Tibial artery (tissue), 4 donors: ENCODE results near the gene SUSD3.
A peak's percentile ranks its signal among the peaks of the same experiment; 100 is the strongest.

ENCODE experiments used
- DNase-seq, 2 donors: peaks; one replicate each; pipeline ENCODE4 v3.0.0-alpha.2; 2019
- H3K27ac ChIP-seq, 2 donors: fragments of 200-600 bp; sonication (generic) in 1 of 2; 1 replicate in 1 of 2; 2 replicates in 1 of 2; pipeline ENCODE4 v1.5.1; 2018 to 2019; ENCODE audit warnings: mild to moderate bottlenecking in 1 of 2
- H3K27me3 ChIP-seq, 2 donors: fragments of 200-600 bp; sonication (generic) in 1 of 2; one replicate each; pipeline versions ENCODE4 v1.5.1 to v1.6.0; 2016 to 2019
- H3K36me3 ChIP-seq, 3 donors: fragments of 200-600 bp; sonication (generic) in 2 of 3; one replicate each; pipeline ENCODE4 v1.5.1; 2016 to 2019; ENCODE audit warnings: mild to moderate bottlenecking in 2 of 3
- H3K4me1 ChIP-seq, 4 donors: fragments of 200-600 bp; sonication (generic) in 2 of 4; 1 replicate in 3 of 4; 2 replicates in 1 of 4; pipeline ENCODE4 v1.5.1; 2016 to 2019
- H3K4me3 ChIP-seq, 2 donors: fragments of 200-600 bp; sonication (generic) in 1 of 2; 1 replicate in 1 of 2; 2 replicates in 1 of 2; pipeline ENCODE4 v1.5.1; 2018 to 2019; ENCODE audit warnings: mild to moderate bottlenecking in 2 of 2
- H3K9me3 ChIP-seq, 3 donors: fragments of 200-600 bp; sonication (generic) in 1 of 3; one replicate each; pipeline ENCODE4 v1.5.1; 2016 to 2019
- intact Hi-C: fragments of 100-400 bp; cut with DNase I; formaldehyde crosslinking; loops from one replicate; pipeline ENCODE4 v1.15.0; 2023; ENCODE audit warnings: low total_unique reads
- TF ChIP-seq, protein P1 (sequence below), 2 experiments: fragments of 200-600 bp in 1 of 2; fragments of 450-650 bp in 1 of 2; IDR thresholded peaks; one replicate each; pipeline ENCODE4 v1.5.1; 2017 to 2019; ENCODE audit warnings: antibody characterized with exemption in 2 of 2, mild to moderate bottlenecking in 1 of 2, moderate library complexity in 1 of 2

SUSD3 gene

DNA sequence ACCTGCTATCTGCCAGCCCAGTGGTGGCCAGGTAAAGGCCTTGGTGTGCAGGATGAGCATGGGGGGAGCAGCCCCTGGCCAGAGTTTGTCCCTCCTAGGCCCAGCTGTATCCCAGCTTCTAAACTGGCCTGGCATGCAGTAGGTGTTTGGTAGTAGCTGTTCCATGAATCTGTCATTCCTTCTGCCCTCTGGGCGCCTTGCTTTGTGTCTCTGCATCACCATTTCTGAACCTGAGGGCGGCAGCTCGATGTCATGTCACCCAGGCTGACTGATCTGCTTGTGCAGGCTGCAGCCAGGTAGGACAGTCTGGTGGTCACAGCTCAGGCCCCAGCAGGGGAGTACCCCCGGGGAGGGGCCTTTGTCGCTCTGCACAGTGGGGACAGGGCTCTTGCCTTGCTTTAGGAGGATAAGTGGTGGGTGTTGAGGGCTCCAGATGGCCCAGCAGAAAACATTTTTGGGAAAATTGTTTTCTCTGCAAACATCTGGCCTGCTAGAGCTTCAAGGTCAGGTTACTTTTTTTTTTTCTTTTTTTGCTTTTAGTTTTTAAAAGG lies 4.6 kb upstream of the SUSD3 start:
- no peaks in the 10 kb centered on the region for H3K36me3 ChIP-seq
- TF ChIP-seq, protein P1, sequence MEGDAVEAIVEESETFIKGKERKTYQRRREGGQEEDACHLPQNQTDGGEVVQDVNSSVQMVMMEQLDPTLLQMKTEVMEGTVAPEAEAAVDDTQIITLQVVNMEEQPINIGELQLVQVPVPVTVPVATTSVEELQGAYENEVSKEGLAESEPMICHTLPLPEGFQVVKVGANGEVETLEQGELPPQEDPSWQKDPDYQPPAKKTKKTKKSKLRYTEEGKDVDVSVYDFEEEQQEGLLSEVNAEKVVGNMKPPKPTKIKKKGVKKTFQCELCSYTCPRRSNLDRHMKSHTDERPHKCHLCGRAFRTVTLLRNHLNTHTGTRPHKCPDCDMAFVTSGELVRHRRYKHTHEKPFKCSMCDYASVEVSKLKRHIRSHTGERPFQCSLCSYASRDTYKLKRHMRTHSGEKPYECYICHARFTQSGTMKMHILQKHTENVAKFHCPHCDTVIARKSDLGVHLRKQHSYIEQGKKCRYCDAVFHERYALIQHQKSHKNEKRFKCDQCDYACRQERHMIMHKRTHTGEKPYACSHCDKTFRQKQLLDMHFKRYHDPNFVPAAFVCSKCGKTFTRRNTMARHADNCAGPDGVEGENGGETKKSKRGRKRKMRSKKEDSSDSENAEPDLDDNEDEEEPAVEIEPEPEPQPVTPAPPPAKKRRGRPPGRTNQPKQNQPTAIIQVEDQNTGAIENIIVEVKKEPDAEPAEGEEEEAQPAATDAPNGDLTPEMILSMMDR (IDR thresholded peaks at IDR 0.05): no peak
- intact Hi-C loops: no loop called here
- peak overlapping the region; percentile 82 to 84 for H3K27ac ChIP-seq
- no peaks in the 10 kb centered on the region for H3K27me3 ChIP-seq
- H3K4me3 ChIP-seq: no peak overlapping the region
- H3K4me1 ChIP-seq: peaks cover 9 to 67% (median 51%) of the 10 kb centered on the region in 4 donors
- no peak for DNase-seq
- no peaks in the 10 kb centered on the region for H3K9me3 ChIP-seq

- Histone ChIP-seq H3K27me3 (no peaks in the 10 kb centered on the region), H3K4me1 (peaks cover 12 to 74% (median 55%) of the 10 kb centered on the region in 4 donors), H3K9me3 (no peaks in the 10 kb centered on the region), H3K4me3 (no peak overlapping the region), H3K36me3 (no peaks in the 10 kb centered on the region), H3K27ac (peak overlapping the region; percentile 82 to 84)
- intact Hi-C loops: loop anchor here (5.0 kb wide), 1 partner anchor 42 kb away; the partner anchor contains the start of gene CARD19
- TF ChIP-seq, protein P1 (IDR thresholded peaks at IDR 0.05): no peak
- DNase-seq: no peak
Observed at GRCh38 chr9:93054758-93055704, 3.5 kb upstream of the SUSD3 start.

DNA sequence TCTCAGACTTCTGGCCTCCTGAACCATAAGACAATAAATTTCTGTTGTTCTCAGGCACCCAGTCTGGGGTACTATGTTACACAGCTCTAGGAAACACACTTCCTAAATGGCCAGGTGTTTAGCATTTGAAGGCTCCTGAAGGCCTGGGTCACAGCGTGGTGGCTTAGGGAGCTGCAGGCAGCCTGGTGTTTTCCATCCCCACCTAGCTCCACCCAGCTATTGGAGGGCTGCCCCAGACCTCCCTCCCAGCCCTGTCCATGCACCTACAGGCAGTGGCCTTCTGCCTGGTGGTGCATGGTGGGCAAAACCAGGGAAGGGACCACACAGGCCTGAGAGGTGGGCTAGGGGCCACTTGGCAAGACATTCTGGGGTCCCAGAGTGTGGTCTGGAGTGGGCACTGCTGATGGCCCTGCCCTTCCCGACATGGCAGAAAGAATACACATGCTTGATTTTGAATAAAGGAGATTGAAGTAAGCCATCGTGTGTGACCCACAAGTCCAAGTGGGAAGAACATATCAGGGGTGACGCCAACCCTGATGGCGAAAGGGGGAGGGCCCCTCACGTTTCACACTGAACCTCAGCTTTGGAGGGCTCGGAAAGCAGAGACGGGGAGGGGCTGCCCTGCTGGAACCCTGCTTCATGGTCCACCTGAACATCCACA lies 1.3 kb upstream of the SUSD3 start:
- TF ChIP-seq, protein P1 (IDR thresholded peaks at IDR 0.05): no peak
- DNase-seq: no peak
- no peaks in the 10 kb centered on the region for H3K27me3 ChIP-seq
- peak overlapping the region; percentile 64 to 69 for H3K27ac ChIP-seq
- H3K9me3 ChIP-seq: no peaks in the 10 kb centered on the region
- peaks cover 8 to 64% (median 56%) of the 10 kb centered on the region in 4 donors for H3K4me1 ChIP-seq
- H3K36me3 ChIP-seq: no peaks in the 10 kb centered on the region
- no peak overlapping the region for H3K4me3 ChIP-seq
- intact Hi-C loops: loop anchor here (5.0 kb wide), 1 partner anchor 40 kb away; the partner anchor contains the start of gene CARD19

- H3K9me3 ChIP-seq: no peaks in the 10 kb centered on the region
- DNase-seq: no peak
- peaks cover 8 to 57% (median 50%) of the 10 kb centered on the region in 4 donors for H3K4me1 ChIP-seq
- H3K4me3 ChIP-seq: peak overlapping the region; percentile 54 to 72
- H3K27ac ChIP-seq: peak overlapping the region; percentile 64 to 69
- no peaks in the 10 kb centered on the region for H3K36me3 ChIP-seq
- no peaks in the 10 kb centered on the region for H3K27me3 ChIP-seq
- intact Hi-C loops: loop anchor here (5.0 kb wide), 1 partner anchor 39 kb away; the partner anchor contains the start of gene CARD19
- TF ChIP-seq, protein P1 (IDR thresholded peaks at IDR 0.05): no peak
Observed at GRCh38 chr9:93057703-93058354, 672 bp upstream of the SUSD3 start.
